Measurements from ENCODE around the gene TECPR2.

- TF ChIP-seq POLR2A (IDR thresholded peaks at IDR 0.05) (no peak), CTCF (IDR thresholded peaks at IDR 0.05) (no peak)
Observed at GRCh38 chr14:102424520-102424919, 61.8 kb downstream of the TECPR2 start.

All from adrenal gland (tissue), 5 donors.